Central memory CD8-positive, alpha-beta T cell (primary cell): ENCODE measurements around the gene E2F3.
A peak's percentile ranks its signal among the peaks of the same experiment; 100 is the strongest.
"Not testable (repeated sequence)": the region's sequence is repeated elsewhere in the genome, so short reads cannot be mapped to it uniquely, and the experiment has no call there.

Experiments
- ATAC-seq: fragments of 150-1000 bp; cut with Tn5 transposase; replicated peaks from 2 replicates; pipeline ENCODE4 v1.10.0; 2022; ENCODE audit warnings: mild to moderate bottlenecking, moderate FRiP score, moderate number of reproducible peaks; ENCODE audit not compliant: poor library complexity, severe bottlenecking; ENCODE audit errors: extremely low read depth
- DNase-seq, 2 donors: peaks; one replicate each; pipeline ENCODE4 v3.0.0; 2021; ENCODE audit warnings: low spot score in 2 of 2
- H3K27ac Mint-ChIP-seq: one replicate; pipeline ENCODE4 v1.8.0; 2022; ENCODE audit warnings: low read depth, mild to moderate bottlenecking, moderate library complexity, mixed read lengths
- H3K27me3 Mint-ChIP-seq: one replicate; pipeline ENCODE4 v1.8.0; 2022; ENCODE audit warnings: mixed read lengths
- H3K36me3 Mint-ChIP-seq: one replicate; pipeline ENCODE4 v1.8.0; 2022; ENCODE audit warnings: mild to moderate bottlenecking, moderate library complexity, mixed read lengths; ENCODE audit not compliant: insufficient read depth
- H3K4me1 Mint-ChIP-seq: one replicate; pipeline ENCODE4 v1.8.0; 2022; ENCODE audit warnings: mixed read lengths
- H3K4me3 Mint-ChIP-seq: one replicate; pipeline ENCODE4 v1.8.0; 2022; ENCODE audit warnings: mild to moderate bottlenecking, moderate library complexity, mixed read lengths
- H3K9me3 Mint-ChIP-seq: one replicate; pipeline ENCODE4 v1.8.0; 2022; ENCODE audit warnings: mixed read lengths

E2F3 gene

DNA sequence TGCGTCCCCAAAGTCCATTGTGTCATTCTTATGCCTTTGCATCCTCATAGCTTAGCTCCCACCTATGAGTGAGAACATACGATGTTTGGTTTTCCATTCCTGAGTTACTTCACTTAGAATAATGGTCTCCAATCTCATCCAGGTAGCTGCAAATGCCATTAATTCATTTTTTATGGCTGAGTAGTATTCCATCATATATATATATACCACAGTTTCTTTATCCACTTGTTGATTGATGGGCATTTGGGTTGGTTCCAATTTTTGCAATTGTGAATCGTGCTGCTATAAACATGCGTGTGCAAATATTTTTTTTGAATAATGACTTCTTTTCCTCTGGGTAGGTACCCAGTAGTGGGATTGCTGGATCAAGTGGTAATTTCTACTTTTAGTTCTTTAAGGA, 63.9 kb downstream of the E2F3 start:
- H3K27me3 Mint-ChIP-seq, H3K4me3 Mint-ChIP-seq, H3K27ac Mint-ChIP-seq, H3K36me3 Mint-ChIP-seq, H3K9me3 Mint-ChIP-seq, ATAC-seq, DNase-seq: not testable (repeated sequence)
- H3K4me1 Mint-ChIP-seq: peaks cover 68% of the 10 kb centered on the region

DNA sequence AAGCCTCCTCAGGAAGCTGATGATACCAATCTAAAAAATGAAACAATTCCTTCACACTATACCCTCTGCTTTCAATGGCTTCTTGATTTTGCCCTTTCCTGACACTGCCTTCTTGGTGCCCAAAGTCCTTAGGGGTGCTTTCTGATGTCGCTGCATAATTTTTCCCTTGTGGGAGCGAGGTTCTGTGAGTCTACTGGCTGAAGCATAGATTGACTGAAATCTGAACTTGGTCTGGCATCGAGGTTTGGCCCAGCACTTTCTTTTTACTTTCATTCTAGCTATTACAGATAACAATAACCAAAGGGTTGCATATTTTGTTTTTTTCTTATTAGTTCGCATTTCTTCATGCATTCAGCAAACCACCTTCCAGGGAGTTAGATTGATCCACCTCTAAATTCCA, 65.8 kb downstream of the E2F3 start:
- Mint-ChIP-seq H3K27ac (no peak overlapping the region), H3K4me1 (peaks cover 70% of the 10 kb centered on the region)
- ATAC-seq: no peak

DNA sequence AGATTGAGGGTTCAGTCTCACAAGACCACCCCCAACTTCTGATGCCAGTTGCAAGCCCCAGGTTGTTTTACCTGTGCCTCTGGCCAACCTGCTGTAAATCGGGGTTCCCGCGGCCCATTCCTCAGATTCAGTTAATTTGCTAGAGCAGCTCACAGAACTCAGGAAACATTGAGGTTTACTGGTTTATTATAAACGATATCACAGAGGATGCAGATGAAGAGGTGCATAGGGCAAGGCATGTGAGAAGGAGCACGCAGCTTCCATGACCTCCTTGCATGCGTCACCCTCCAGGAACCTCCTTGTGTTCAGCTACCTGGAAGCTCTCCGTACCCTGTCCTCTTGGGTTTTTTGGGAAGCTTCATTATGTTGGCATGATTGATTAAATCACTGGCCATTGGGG, 66.5 kb downstream of the E2F3 start:
- Mint-ChIP-seq H3K27ac (no peak overlapping the region), H3K4me3 (no peak overlapping the region), H3K36me3 (peaks cover 3% of the 10 kb centered on the region), H3K9me3 (peaks cover 5% of the 10 kb centered on the region), H3K4me1 (peaks cover 74% of the 10 kb centered on the region), H3K27me3 (no peaks in the 10 kb centered on the region)
- no peak for ATAC-seq
- DNase-seq: no peak

More for the DNA sequence above, 65.8 kb downstream of the E2F3 start:
- DNase-seq: no peak
- Mint-ChIP-seq H3K36me3 (peaks cover 3% of the 10 kb centered on the region), H3K9me3 (peaks cover 5% of the 10 kb centered on the region), H3K4me3 (no peak overlapping the region), H3K27me3 (no peaks in the 10 kb centered on the region)

DNA sequence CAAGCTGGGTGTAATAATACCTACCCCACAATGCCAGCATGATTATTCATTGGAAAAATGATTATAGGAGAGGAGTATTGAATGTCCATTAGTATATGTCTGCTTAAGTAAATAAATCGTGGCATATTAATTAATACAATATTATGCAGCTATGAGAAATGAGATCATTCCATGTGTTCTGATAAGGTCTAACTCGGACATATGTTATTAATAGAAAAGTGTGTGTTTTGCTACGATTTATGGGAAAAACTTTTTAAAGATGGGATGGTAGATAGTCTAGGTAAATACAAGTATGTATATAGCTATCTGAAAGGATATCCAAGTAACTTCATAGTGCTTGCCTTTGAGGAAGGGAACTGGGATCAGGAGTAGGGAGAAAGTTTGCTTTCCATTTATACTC, 71.1 kb downstream of the E2F3 start:
- Mint-ChIP-seq H3K9me3 (no peaks in the 10 kb centered on the region), H3K4me3 (no peak overlapping the region), H3K4me1 (peaks cover 58% of the 10 kb centered on the region), H3K36me3 (peaks cover 2% of the 10 kb centered on the region), H3K27me3 (no peaks in the 10 kb centered on the region), H3K27ac (no peak overlapping the region)
- DNase-seq (no peak), ATAC-seq (no peak)

DNA sequence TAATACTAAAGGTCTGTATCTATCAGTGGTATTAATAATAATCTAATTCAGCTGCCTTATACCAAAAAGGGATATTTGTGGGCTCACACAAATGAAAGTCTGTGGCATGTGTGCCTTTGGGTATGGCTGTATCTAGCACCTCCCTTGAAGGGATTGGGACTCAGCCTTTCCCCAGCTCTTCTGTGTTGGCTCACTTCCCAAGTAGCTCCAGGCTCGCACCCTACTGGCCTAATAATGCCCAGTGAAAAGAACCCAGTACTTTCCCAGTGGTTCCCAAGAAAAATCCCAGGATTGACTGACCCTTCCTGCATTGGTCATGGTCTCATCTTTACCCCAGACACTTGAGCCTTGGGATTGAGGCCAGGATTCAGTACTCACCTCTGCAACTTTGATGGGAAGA, 71.8 kb downstream of the E2F3 start:
- H3K9me3 Mint-ChIP-seq: no peaks in the 10 kb centered on the region
- H3K4me3 Mint-ChIP-seq: no peak overlapping the region
- H3K36me3 Mint-ChIP-seq: peaks cover 2% of the 10 kb centered on the region
- no peak overlapping the region for H3K27ac Mint-ChIP-seq
- H3K4me1 Mint-ChIP-seq: peaks cover 51% of the 10 kb centered on the region
- H3K27me3 Mint-ChIP-seq: no peaks in the 10 kb centered on the region
- DNase-seq: no peak
- no peak for ATAC-seq

DNA sequence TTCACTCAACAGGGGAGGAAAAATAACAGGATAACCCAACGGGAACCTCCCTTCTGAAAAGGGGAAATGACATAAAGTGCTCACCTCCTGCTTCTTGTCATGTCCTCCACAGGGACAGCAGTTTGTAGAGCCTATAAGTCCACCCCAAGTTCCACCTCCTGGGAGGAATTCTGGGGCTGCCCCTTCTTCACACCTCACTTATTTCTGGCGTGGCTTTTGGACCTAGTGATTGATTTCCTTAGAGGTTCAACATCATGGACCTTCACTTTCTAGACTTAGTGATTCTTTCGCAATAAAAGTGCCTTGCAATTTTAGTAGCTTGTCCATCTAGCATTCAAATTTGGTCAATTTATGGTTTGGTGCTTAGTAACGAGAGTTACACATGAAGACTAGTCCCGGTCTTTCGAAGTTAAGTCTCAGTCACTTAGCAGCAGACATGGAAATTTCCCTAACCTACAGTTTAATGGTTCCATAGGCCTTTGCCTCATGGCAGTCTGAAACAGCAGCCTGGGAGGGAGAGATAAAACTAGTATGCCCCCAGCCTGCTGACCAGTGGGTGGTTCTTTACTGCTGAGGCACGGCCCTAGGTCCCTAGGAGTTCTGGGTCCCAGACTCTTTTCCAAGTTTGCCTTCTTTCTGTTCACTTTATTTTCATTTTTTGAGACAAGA, 73.3 kb downstream of the E2F3 start:
- H3K4me1 Mint-ChIP-seq: peaks cover 41% of the 10 kb centered on the region
- DNase-seq: no peak
- H3K36me3 Mint-ChIP-seq: peaks cover 7% of the 10 kb centered on the region
- no peak for ATAC-seq
- H3K4me3 Mint-ChIP-seq: no peak overlapping the region
- no peaks in the 10 kb centered on the region for H3K9me3 Mint-ChIP-seq
- no peak overlapping the region for H3K27ac Mint-ChIP-seq
- H3K27me3 Mint-ChIP-seq: no peaks in the 10 kb centered on the region

DNA sequence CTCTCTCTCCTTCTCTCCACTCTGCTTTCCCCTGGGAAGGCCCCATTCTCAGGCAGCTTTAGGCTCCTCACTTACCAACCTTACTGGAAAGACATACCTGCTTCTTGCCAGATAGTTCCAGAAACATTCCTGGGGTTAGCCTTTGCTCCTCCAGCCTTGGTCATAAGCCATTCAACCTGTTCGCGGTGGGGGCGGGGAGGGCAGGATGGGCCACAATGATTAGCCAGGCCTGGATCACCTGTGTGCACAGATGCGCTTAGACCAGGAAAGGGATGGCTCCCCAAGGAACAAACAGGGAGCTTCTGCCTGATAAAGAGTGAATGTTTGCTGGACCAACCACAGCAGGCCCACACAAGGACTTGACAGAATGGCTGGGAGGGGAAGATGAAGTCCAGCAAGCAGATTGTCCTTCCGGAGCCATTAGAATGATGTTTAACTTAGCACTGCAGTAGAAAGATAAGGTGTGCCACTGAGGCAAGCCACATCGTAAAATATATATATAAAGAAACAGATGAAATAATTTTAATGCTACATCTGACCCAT, 74.9 kb downstream of the E2F3 start:
- no peak overlapping the region for H3K4me3 Mint-ChIP-seq
- no peaks in the 10 kb centered on the region for H3K9me3 Mint-ChIP-seq
- H3K27me3 Mint-ChIP-seq: no peaks in the 10 kb centered on the region
- peak overlapping the region; percentile 65 for H3K27ac Mint-ChIP-seq
- peaks cover 12% of the 10 kb centered on the region for H3K36me3 Mint-ChIP-seq
- DNase-seq: no peak
- peaks cover 33% of the 10 kb centered on the region for H3K4me1 Mint-ChIP-seq
- no peak for ATAC-seq

DNA sequence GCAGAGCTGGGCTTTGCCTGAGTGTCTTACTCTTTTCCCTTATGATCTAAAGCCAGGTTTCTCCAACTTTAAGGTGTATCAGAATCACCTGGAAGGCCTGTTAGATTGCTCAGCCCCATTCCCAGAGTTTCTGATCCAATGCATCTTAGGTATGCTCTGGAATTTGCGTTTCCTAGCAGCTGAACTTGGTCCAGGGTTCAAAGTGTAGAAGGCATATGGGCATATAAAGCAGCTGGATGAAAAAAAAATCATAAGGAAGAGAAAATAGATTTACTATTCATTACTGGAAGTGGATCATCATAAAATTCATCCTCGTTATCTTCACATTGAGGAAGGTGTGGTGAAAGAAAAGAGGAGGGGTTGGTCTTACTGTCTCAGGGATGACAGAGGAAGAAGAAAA, 75.8 kb downstream of the E2F3 start:
- Mint-ChIP-seq H3K4me1 (peaks cover 27% of the 10 kb centered on the region), H3K9me3 (no peaks in the 10 kb centered on the region), H3K36me3 (peaks cover 17% of the 10 kb centered on the region), H3K27ac (peak overlapping the region; percentile 65), H3K4me3 (no peak overlapping the region), H3K27me3 (no peaks in the 10 kb centered on the region)
- DNase-seq (no peak), ATAC-seq (no peak)

DNA sequence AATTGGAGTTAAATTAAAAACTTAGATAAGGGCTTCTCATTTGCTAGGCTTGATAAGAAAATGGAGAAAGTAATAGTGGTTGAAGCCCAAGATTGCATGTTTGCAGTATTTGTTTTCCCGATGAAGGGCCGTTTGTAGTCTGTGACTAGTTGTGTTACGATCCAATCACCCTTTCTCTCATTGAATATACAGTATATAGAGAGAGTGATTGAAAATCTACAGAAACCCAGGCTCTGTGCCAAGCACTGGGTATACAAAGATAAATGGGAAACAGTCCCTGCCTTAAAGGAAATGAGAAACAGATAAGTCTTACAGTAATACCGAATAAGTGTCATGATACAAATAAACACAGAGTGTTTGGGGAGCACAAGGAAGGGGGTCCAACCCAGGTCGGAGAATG, 77.4 kb downstream of the E2F3 start:
- Mint-ChIP-seq H3K4me1 (peaks cover 16% of the 10 kb centered on the region), H3K9me3 (no peaks in the 10 kb centered on the region), H3K36me3 (peaks cover 27% of the 10 kb centered on the region), H3K27ac (no peak overlapping the region), H3K4me3 (no peak overlapping the region), H3K27me3 (no peaks in the 10 kb centered on the region)
- ATAC-seq (no peak), DNase-seq (no peak)

DNA sequence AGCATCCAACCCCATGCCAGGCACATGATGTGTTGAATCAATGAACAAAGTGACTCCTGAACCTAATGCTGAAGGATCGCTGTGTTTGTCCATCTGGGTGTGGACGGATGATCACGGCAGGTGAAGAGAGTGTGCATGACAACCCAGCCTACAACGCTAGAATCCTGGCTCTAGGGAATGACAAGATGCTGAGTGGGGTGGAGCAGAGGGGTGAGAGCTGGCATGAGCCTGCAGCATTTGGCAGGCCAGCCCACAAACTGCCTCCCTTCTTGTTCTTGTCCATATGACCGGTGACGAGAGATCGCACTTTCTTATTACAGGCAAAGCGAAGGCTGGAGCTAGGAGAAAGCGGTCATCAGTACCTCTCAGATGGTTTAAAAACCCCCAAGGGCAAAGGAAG, 77.8 kb downstream of the E2F3 start:
- DNase-seq: no peak
- Mint-ChIP-seq H3K27me3 (no peaks in the 10 kb centered on the region), H3K4me3 (no peak overlapping the region), H3K4me1 (peaks cover 12% of the 10 kb centered on the region), H3K9me3 (no peaks in the 10 kb centered on the region), H3K27ac (no peak overlapping the region), H3K36me3 (peaks cover 32% of the 10 kb centered on the region)
- no peak for ATAC-seq

DNA sequence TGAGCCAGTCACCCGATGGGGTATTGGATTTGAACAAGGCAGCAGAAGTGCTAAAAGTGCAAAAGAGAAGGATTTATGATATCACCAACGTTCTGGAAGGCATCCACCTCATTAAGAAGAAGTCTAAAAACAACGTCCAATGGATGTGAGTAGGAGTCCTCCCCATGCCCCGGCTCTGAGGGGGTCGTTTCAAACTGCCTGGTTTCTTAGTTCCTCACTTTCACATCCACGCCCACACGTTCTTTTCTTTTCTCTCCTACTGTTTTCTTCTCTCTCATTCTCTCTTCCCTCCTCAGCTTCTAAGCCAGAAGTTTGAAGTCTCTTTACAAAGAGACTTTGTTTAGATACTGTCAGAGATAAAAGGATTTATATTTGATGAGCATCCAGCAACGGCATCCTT, 79.6 kb downstream of the E2F3 start:
- H3K27ac Mint-ChIP-seq: no peak overlapping the region
- no peak overlapping the region for H3K4me3 Mint-ChIP-seq

DNA sequence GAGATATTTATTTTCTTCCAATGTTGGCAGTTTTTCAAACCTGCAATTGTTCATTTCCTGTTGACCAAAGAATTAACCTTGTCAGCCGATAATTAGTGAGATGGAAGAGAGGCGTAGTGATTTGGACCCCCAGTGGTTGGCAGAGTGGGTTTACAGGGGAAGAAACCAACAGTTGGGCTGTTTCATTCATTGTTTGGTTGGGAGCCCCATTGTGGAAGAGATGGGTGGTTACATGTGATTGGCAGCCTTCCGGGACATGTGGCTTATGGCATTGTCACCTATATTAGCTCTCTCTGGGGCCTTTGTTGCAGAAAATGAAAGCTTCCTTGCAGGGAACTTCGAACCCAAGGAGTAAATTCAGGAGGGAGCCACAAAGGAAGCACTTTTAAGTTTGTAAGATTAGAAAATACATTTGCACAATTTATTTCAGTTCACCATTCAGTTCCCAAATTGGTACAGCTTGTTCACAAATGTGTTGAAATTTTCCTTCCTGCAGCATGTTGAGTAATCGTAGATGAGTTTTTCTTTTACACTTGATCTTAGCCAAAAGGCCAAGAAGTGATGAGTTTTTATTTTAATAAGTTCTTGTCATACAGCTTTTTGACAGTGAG, 82.3 kb downstream of the E2F3 start:
- Mint-ChIP-seq H3K4me3 (no peak overlapping the region), H3K36me3 (peaks cover 52% of the 10 kb centered on the region), H3K27me3 (no peaks in the 10 kb centered on the region), H3K9me3 (no peaks in the 10 kb centered on the region), H3K4me1 (no peaks in the 10 kb centered on the region), H3K27ac (peak overlapping the region; percentile 7)
- no peak for ATAC-seq
- DNase-seq: no peak

More for the DNA sequence above, 79.6 kb downstream of the E2F3 start:
- Mint-ChIP-seq H3K9me3 (no peaks in the 10 kb centered on the region), H3K27me3 (no peaks in the 10 kb centered on the region), H3K36me3 (peaks cover 34% of the 10 kb centered on the region), H3K4me1 (peaks cover 12% of the 10 kb centered on the region)
- DNase-seq (no peak), ATAC-seq (no peak)

DNA sequence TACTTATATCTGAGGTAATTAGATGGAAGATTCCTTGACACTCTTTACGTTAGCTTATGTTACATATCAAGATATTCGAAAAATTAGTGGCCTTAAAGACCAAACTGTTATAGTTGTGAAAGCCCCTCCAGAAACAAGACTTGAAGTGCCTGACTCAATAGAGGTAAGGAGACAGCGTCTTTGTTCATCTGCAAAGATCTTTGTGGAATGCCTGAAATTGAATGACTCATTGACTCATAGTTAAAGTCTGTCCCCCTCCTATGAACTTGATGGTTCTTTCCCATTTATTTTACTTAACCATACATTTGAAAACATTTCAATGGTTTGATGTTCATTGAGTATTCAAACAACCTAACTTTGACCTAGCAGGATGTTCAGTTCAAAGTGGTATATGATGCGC, 85.0 kb downstream of the E2F3 start:
- Mint-ChIP-seq H3K4me3 (no peak overlapping the region), H3K4me1 (no peaks in the 10 kb centered on the region), H3K27me3 (no peaks in the 10 kb centered on the region), H3K9me3 (no peaks in the 10 kb centered on the region), H3K36me3 (peaks cover 61% of the 10 kb centered on the region), H3K27ac (no peak overlapping the region)
- ATAC-seq (no peak), DNase-seq (no peak)
